ENCODE measurements around the gene ZMIZ1. TPM values are rescaled to one million over a fixed set of nuclear protein-coding genes. Genes with fewer than 3 reads are reported as not detected.

The ZMIZ1 gene
- total RNA-seq, 1 donor from 2014 or later, result 11.5 TPM

- H3K27ac ChIP-seq (ENCODE audit: low read depth, low read length), result no peak overlapping the region
Observed at GRCh38 chr10:79187121-79187940, 118.6 kb downstream of the ZMIZ1 start.

GRCh38 chr10:79188154-79188965, 119.6 kb downstream of the ZMIZ1 start:
- Histone ChIP-seq H3K27ac (ENCODE audit: low read depth, low read length) (peak overlapping the region; percentile 23), H3K9ac (ENCODE audit: low read depth in 1 of 3, low read length in 3 of 3) (no peak overlapping the region), H3K36me3 (ENCODE audit: control insufficient read depth in 3 of 3, insufficient read depth in 3 of 3, low read length in 3 of 3) (peaks cover 8 to 13% (median 9%) of the 10 kb centered on the region in 3 donors), H3K9me3 (ENCODE audit: control insufficient read depth in 3 of 3, low read length in 3 of 3) (peaks cover 0 to 2% (median 0%) of the 10 kb centered on the region in 3 donors), H3K27me3 (ENCODE audit: control insufficient read depth in 3 of 3, insufficient read depth in 3 of 3, low read length in 3 of 3) (no peaks in the 10 kb centered on the region), H3K4me1 (ENCODE audit: control insufficient read depth in 3 of 3, insufficient read depth in 3 of 3, low read length in 3 of 3) (peaks cover 61 to 73% (median 61%) of the 10 kb centered on the region in 3 donors), H3K4me3 (ENCODE audit: low read length in 3 of 3) (no peak overlapping the region)

More at GRCh38 chr10:79187121-79187940, 118.6 kb downstream of the ZMIZ1 start:
- Histone ChIP-seq H3K36me3 (ENCODE audit: control insufficient read depth in 3 of 3, insufficient read depth in 3 of 3, low read length in 3 of 3) (peaks cover 10 to 15% (median 13%) of the 10 kb centered on the region in 3 donors), H3K27me3 (ENCODE audit: control insufficient read depth in 3 of 3, insufficient read depth in 3 of 3, low read length in 3 of 3) (no peaks in the 10 kb centered on the region), H3K9me3 (ENCODE audit: control insufficient read depth in 3 of 3, low read length in 3 of 3) (peaks cover 0 to 2% (median 0%) of the 10 kb centered on the region in 3 donors), H3K9ac (ENCODE audit: low read depth in 1 of 3, low read length in 3 of 3) (peak overlapping the region in 1 of 3 donors; percentile 24), H3K4me1 (ENCODE audit: control insufficient read depth in 3 of 3, insufficient read depth in 3 of 3, low read length in 3 of 3) (peaks cover 63 to 79% (median 64%) of the 10 kb centered on the region in 3 donors), H3K4me3 (ENCODE audit: low read length in 3 of 3) (no peak overlapping the region)

- H3K4me1 ChIP-seq (ENCODE audit: control insufficient read depth in 3 of 3, insufficient read depth in 3 of 3, low read length in 3 of 3), result peaks cover 52 to 72% (median 60%) of the 10 kb centered on the region in 3 donors
- H3K9ac ChIP-seq (ENCODE audit: low read depth in 1 of 3, low read length in 3 of 3), result no peak overlapping the region
Observed at GRCh38 chr10:79189181-79189580, 120.4 kb downstream of the ZMIZ1 start.

GRCh38 chr10:79189853-79190435, 121.2 kb downstream of the ZMIZ1 start:
- H3K9ac ChIP-seq (ENCODE audit: low read depth in 1 of 3, low read length in 3 of 3), result no peak overlapping the region
- peaks cover 48 to 72% (median 60%) of the 10 kb centered on the region in 3 donors for H3K4me1 ChIP-seq (ENCODE audit: control insufficient read depth in 3 of 3, insufficient read depth in 3 of 3, low read length in 3 of 3)
- H3K36me3 ChIP-seq (ENCODE audit: control insufficient read depth in 3 of 3, insufficient read depth in 3 of 3, low read length in 3 of 3), result peaks cover 9 to 13% (median 11%) of the 10 kb centered on the region in 3 donors
- H3K4me3 ChIP-seq (ENCODE audit: low read length in 3 of 3), result no peak overlapping the region
- H3K27me3 ChIP-seq (ENCODE audit: control insufficient read depth in 3 of 3, insufficient read depth in 3 of 3, low read length in 3 of 3), result no peaks in the 10 kb centered on the region
- H3K27ac ChIP-seq (ENCODE audit: low read depth, low read length), result no peak overlapping the region
- H3K9me3 ChIP-seq (ENCODE audit: control insufficient read depth in 3 of 3, low read length in 3 of 3), result peaks cover 0 to 2% (median 0%) of the 10 kb centered on the region in 3 donors

More at GRCh38 chr10:79189181-79189580, 120.4 kb downstream of the ZMIZ1 start:
- Histone ChIP-seq H3K9me3 (ENCODE audit: control insufficient read depth in 3 of 3, low read length in 3 of 3) (peaks cover 0 to 2% (median 0%) of the 10 kb centered on the region in 3 donors), H3K4me3 (ENCODE audit: low read length in 3 of 3) (no peak overlapping the region), H3K27ac (ENCODE audit: low read depth, low read length) (no peak overlapping the region), H3K36me3 (ENCODE audit: control insufficient read depth in 3 of 3, insufficient read depth in 3 of 3, low read length in 3 of 3) (peaks cover 9 to 13% (median 11%) of the 10 kb centered on the region in 3 donors), H3K27me3 (ENCODE audit: control insufficient read depth in 3 of 3, insufficient read depth in 3 of 3, low read length in 3 of 3) (no peaks in the 10 kb centered on the region)

DNA sequence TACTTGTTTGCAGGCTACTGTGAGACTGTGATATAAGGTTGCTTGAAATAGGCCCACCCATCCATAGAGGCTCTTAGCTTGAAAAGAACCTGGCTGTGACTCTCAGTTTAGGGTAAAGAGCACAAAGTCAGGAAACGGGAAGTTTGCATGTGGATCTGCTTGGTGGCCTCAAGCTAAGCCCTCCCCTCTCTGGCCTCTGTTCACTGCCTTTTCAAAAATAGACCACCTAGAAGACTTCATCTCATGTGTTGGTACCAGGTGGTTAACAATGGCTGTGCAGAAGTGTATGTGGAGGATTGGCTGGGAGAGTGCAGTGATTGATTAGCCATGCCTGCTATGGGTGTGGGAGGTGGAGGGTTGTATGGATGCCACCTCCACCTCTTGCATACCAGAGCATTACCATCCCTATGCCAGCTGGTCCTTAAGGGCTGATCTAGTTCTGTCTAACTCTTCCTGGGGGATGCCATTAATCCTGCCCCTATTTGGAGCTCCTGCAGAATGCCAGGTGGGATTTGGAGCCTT, 122.0 kb downstream of the ZMIZ1 start:
- Histone ChIP-seq H3K27ac (ENCODE audit: low read depth, low read length) (no peak overlapping the region), H3K27me3 (ENCODE audit: control insufficient read depth in 3 of 3, insufficient read depth in 3 of 3, low read length in 3 of 3) (no peaks in the 10 kb centered on the region), H3K9ac (ENCODE audit: low read depth in 1 of 3, low read length in 3 of 3) (no peak overlapping the region), H3K36me3 (ENCODE audit: control insufficient read depth in 3 of 3, insufficient read depth in 3 of 3, low read length in 3 of 3) (peaks cover 9 to 13% (median 11%) of the 10 kb centered on the region in 3 donors), H3K4me3 (ENCODE audit: low read length in 3 of 3) (no peak overlapping the region), H3K4me1 (ENCODE audit: control insufficient read depth in 3 of 3, insufficient read depth in 3 of 3, low read length in 3 of 3) (peaks cover 47 to 72% (median 62%) of the 10 kb centered on the region in 3 donors), H3K9me3 (ENCODE audit: control insufficient read depth in 3 of 3, low read length in 3 of 3) (peaks cover 0 to 2% (median 0%) of the 10 kb centered on the region in 3 donors)

- H3K9ac ChIP-seq (ENCODE audit: low read depth in 1 of 3, low read length in 3 of 3), result peak overlapping the region in 1 of 3 donors; percentile 25
- H3K4me1 ChIP-seq (ENCODE audit: control insufficient read depth in 3 of 3, insufficient read depth in 3 of 3, low read length in 3 of 3), result peaks cover 40 to 77% (median 56%) of the 10 kb centered on the region in 3 donors
- no peaks in the 10 kb centered on the region for H3K27me3 ChIP-seq (ENCODE audit: control insufficient read depth in 3 of 3, insufficient read depth in 3 of 3, low read length in 3 of 3)
- H3K4me3 ChIP-seq (ENCODE audit: low read length in 3 of 3), result no peak overlapping the region
- H3K9me3 ChIP-seq (ENCODE audit: control insufficient read depth in 3 of 3, low read length in 3 of 3), result peaks cover 0 to 2% (median 0%) of the 10 kb centered on the region in 3 donors
- H3K36me3 ChIP-seq (ENCODE audit: control insufficient read depth in 3 of 3, insufficient read depth in 3 of 3, low read length in 3 of 3), result peaks cover 8 to 13% (median 10%) of the 10 kb centered on the region in 3 donors
- no peak overlapping the region for H3K27ac ChIP-seq (ENCODE audit: low read depth, low read length)
Observed at GRCh38 chr10:79191951-79192676, 123.3 kb downstream of the ZMIZ1 start.

DNA sequence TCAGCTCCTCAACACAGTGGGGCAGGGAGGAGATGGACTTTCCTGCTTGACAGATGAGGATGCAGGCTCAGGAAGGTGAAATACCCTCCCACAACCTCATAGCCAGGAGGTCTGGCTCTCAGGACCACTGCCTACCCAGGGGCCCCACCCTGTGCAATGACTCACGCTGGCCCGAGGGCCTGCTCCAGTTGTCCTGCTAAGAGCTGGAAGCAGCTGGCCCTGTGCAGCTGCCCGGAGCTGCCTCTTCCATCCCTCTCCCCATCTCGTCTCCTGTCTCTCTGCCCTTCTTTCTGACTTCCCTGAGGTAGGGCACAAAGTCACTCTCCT, 123.9 kb downstream of the ZMIZ1 start:
- Histone ChIP-seq H3K4me3 (ENCODE audit: low read length in 3 of 3) (no peak overlapping the region), H3K27ac (ENCODE audit: low read depth, low read length) (no peak overlapping the region), H3K9ac (ENCODE audit: low read depth in 1 of 3, low read length in 3 of 3) (peak overlapping the region in 1 of 3 donors; percentile 25), H3K36me3 (ENCODE audit: control insufficient read depth in 3 of 3, insufficient read depth in 3 of 3, low read length in 3 of 3) (peaks cover 4 to 8% (median 8%) of the 10 kb centered on the region in 3 donors), H3K9me3 (ENCODE audit: control insufficient read depth in 3 of 3, low read length in 3 of 3) (peaks cover 0 to 2% (median 0%) of the 10 kb centered on the region in 3 donors), H3K27me3 (ENCODE audit: control insufficient read depth in 3 of 3, insufficient read depth in 3 of 3, low read length in 3 of 3) (no peaks in the 10 kb centered on the region), H3K4me1 (ENCODE audit: control insufficient read depth in 3 of 3, insufficient read depth in 3 of 3, low read length in 3 of 3) (peaks cover 37 to 74% (median 52%) of the 10 kb centered on the region in 3 donors)

GRCh38 chr10:79193694-79194382, 125.1 kb downstream of the ZMIZ1 start:
- H3K27ac ChIP-seq (ENCODE audit: low read depth, low read length), result no peak overlapping the region
- H3K4me1 ChIP-seq (ENCODE audit: control insufficient read depth in 3 of 3, insufficient read depth in 3 of 3, low read length in 3 of 3), result peaks cover 30 to 66% (median 45%) of the 10 kb centered on the region in 3 donors
- H3K9me3 ChIP-seq (ENCODE audit: control insufficient read depth in 3 of 3, low read length in 3 of 3), result peaks cover 0 to 2% (median 0%) of the 10 kb centered on the region in 3 donors
- no peak overlapping the region for H3K4me3 ChIP-seq (ENCODE audit: low read length in 3 of 3)
- no peaks in the 10 kb centered on the region for H3K27me3 ChIP-seq (ENCODE audit: control insufficient read depth in 3 of 3, insufficient read depth in 3 of 3, low read length in 3 of 3)
- H3K9ac ChIP-seq (ENCODE audit: low read depth in 1 of 3, low read length in 3 of 3), result no peak overlapping the region
- peaks cover 4 to 10% (median 8%) of the 10 kb centered on the region in 3 donors for H3K36me3 ChIP-seq (ENCODE audit: control insufficient read depth in 3 of 3, insufficient read depth in 3 of 3, low read length in 3 of 3)

Measured in skeletal muscle tissue (tissue), 4 donors.